Coronary artery (tissue), 2 donors: ENCODE data around the gene USP34.
A peak's percentile ranks its signal among the peaks of the same experiment; 100 is the strongest.
"Not testable (repeated sequence)": the region's sequence is repeated elsewhere in the genome, so short reads cannot be mapped to it uniquely, and the experiment has no call there.

Experiments
- DNase-seq: peaks from one replicate; pipeline ENCODE4 v3.0.0-alpha.2; 2017; ENCODE audit warnings: low spot score
- H3K27ac ChIP-seq, 2 donors: fragments of 200-600 bp; sonication (generic); one replicate each; pipeline ENCODE4 v1.5.1; 2016 to 2019
- H3K4me3 ChIP-seq: fragments of 200-600 bp; sonication (generic); 2 replicates; pipeline ENCODE4 v1.5.1; 2016; ENCODE audit warnings: mild to moderate bottlenecking, moderate library complexity
- CTCF ChIP-seq: fragments of 200-600 bp; sonication (generic); IDR thresholded peaks from one replicate; pipeline ENCODE4 v1.5.1; 2019; ENCODE audit warnings: antibody characterized with exemption

Gene USP34

GRCh38 chr2:61470122-61470951, 550 bp downstream of the USP34 start:
- DNase-seq: peak; percentile 87
- Histone ChIP-seq H3K4me3 (peak overlapping the region; percentile 89), H3K27ac (peak overlapping the region; percentile 92 to 99)
- TF ChIP-seq CTCF: no peak

GRCh38 chr2:61469424-61470121, 1.3 kb downstream of the USP34 start:
- Histone ChIP-seq H3K4me3 (peak overlapping the region; percentile 89), H3K27ac (peak overlapping the region; percentile 92 to 99)
- DNase-seq: no peak
- no peak for TF ChIP-seq CTCF

GRCh38 chr2:61468231-61468630, 2.7 kb downstream of the USP34 start:
- H3K27ac ChIP-seq, H3K4me3 ChIP-seq: not testable (repeated sequence)
- peak; percentile 31 for DNase-seq

GRCh38 chr2:61465045-61465444, 5.8 kb downstream of the USP34 start:
- no peak overlapping the region for H3K4me3 ChIP-seq
- no peak for DNase-seq

GRCh38 chr2:61463769-61464475, 7.0 kb downstream of the USP34 start:
- no peak for TF ChIP-seq CTCF
- no peak for DNase-seq
- Histone ChIP-seq H3K27ac (no peak overlapping the region), H3K4me3 (no peak overlapping the region)

More at GRCh38 chr2:61465045-61465444, 5.8 kb downstream of the USP34 start:
- TF ChIP-seq CTCF: no peak
- no peak overlapping the region for H3K27ac ChIP-seq

GRCh38 chr2:61461404-61461803, 9.5 kb downstream of the USP34 start:
- Histone ChIP-seq H3K27ac (no peak overlapping the region), H3K4me3 (no peak overlapping the region)
- no peak for DNase-seq
- no peak for TF ChIP-seq CTCF

- no peak overlapping the region for H3K4me3 ChIP-seq
- DNase-seq: no peak
- TF ChIP-seq CTCF: no peak
- H3K27ac ChIP-seq: no peak overlapping the region
Observed at GRCh38 chr2:61460163-61460562, 10.7 kb downstream of the USP34 start.
